HG02885 (cell line): ENCODE data around the gene SEC14L6.

Experiments used
- ATAC-seq: cut with Tn5 transposase; IDR thresholded peaks from one replicate; pipeline ENCODE4 v1.9.1; 2021; ENCODE audit warnings: mild to moderate bottlenecking; ENCODE audit not compliant: unreplicated experiment, poor library complexity

The SEC14L6 gene

DNA sequence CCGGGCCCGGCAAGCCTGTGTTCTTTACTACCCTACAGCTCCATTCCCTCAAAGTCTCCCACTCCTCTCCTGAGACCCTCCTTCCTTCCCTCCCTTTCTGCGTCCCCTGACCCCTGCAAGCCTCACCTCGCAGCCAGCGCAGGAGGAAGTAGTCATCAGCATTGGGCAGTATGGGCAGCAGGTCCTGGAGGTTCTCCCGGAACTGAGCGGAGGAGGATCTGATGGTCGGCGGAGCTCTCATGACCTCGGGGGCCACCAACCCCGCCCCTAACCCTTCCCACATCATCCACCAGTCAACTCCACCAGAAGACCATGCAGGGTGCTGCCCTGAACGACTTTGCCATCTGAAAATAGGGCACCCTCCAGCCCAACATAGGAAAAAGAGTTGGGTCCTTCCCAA is 43.0 kb downstream of the SEC14L6 start:
- no peak for ATAC-seq

DNA sequence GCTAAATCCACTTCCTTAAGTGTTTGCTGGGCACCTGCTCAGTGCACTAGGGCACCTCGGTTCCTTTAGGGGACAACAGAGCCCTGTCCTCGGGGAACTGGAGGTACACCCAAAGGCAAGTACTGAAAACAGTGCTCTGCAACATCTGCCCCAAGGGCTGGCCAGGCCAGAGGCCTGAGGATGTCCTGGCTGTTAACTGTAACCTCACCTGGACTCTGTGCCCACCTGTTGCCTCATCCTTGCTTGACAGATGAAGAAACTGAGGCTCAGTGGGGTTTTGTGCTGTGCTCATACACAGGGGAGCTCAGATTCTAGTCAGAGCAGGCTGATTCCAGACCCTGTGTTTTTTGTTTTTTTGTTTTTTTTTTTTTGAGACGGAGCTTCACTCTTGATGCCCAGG is 43.6 kb downstream of the SEC14L6 start:
- ATAC-seq = no peak

DNA sequence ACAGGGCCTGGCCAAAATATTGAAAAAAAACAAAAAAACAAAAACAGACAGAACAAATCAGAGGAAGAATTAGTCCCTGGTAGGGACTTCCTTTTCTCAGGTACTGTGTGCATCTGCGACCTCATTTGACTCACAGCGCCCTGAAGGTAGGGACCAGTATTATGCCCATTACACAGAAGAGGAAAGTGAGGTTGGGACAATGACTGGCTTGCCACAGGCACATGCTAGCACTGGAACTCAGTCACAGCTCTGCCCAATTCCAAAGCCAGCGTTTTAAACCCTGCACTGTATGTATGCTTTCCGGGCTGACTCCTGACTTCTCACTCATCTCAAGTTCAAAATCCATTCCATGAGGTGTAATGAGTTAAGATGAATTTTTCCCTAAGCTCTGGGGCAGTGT is 44.4 kb downstream of the SEC14L6 start:
- ATAC-seq = no peak

DNA sequence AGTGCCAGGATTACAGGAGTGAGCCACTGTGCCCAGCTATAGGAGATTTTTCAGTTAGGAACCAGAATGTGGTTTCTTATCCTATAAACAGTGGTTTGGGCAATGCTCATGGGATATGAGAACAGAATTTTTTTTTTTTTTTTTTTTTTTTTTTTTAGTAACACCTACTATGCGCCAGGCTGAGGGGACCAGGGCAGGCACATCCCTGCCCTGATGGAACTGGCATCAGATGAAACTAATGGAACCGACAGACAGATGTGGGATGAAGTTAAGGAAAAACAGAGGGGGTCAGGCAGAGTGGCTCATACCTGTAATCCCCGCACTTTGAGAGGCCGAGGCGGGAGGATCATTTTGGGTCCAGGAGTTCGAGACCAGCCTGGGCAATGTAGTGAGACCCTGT is 45.9 kb downstream of the SEC14L6 start:
- ATAC-seq = no peak

DNA sequence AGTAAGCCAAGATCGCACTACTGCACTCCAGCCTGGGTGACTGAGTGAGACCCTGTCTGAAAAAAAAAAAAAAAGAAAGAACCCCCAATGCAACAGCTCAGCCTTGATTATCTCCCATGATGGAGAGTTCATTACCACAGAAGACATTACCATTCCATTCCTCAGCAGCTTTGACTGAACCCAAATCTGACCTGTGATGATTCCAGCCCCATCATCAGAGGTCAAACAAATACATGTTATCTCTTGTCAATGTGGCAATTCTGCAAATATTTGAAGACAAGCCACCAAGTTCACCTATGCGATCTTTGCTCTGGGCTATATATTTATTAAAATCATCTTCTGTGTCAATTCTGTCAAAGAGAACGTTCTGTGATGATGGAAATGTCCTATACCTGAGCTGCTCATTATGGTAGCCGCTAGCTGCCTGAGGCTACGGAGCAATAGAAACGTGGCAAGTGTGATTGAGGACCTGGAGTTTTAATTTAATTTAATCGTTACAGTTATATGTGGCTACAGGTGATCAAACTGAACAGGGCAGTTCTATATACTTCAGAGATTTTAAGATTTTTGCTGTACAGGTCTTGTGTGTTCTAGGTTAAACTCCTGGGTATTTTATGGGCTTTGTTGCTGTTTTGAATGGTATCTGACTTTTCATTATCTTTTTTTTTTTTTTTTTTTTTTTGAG is 48.9 kb downstream of the SEC14L6 start:
- ATAC-seq = no peak

DNA sequence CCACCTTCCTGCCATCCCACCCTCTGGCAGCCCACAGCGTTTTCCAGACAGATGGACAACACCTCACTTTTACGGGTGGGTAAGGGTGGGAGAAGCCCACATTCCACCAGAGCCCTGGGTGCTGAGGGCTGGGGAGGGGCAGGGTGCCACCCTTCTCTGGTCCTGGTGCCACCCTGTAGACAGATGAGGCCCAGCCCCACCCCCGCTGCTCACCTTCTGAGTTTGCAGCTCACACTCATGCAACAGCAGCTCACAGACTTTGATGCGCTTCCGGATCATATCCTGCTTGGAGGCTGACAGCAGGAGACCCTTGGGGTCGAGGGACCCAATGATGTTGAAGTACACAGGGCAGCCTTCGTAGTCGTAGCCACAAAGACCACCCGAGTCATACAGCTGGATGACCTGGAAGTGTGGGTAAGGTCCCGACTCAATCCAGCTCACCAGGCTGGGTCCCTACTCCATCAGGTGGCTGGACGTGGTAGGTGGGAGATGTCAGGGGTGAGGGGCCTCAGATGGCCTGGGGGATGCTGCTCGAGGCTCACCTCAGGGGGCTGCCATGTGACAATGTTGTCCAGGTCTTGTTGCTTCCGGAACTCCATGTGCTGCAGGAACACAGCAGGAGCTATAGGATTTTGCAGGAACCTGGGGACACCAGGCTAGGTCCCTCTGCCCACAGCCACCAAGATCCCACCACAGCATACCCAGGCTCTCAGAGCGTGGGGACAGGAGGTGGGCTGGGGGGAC is 51.3 kb downstream of the SEC14L6 start:
- ATAC-seq = no peak

DNA sequence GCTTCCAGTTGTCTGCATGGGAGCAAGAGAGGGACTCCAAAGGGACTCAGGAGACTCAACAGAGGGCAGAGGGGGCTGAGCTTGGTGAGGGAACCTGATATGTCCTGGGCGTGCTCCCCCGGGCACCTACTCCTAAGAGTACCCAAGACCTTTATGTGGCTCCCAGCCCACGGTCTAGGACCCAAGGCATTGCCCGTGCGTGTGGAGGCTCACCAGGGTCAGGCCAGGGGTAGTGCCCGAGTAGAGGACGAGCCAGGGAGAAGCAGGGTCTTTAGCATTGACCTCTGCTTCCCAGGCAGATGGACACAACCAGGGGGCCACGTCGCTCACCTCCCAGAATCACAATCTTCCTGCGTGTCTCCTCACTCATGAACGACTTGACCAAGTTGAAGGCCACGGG is 54.4 kb downstream of the SEC14L6 start:
- no peak for ATAC-seq

DNA sequence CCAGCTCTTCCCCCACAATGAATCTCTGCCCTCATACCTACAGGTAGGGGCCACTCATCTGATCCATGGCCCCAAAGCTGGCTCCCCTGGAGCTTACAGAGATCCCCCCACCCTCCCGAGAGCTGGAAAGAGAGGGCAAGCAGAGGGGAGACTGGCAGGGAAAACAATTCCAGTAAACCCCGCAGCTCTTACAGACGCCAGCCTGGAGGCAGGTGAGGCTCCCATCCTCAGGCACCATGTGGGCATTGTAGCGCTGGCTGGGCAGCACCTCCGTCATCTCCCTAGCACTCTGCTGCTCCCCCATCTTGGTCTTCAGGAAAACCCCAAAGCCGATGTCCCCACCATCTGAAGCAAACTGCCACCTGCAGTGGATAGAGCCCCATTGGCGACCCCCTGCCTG is 55.2 kb downstream of the SEC14L6 start:
- no peak for ATAC-seq

DNA sequence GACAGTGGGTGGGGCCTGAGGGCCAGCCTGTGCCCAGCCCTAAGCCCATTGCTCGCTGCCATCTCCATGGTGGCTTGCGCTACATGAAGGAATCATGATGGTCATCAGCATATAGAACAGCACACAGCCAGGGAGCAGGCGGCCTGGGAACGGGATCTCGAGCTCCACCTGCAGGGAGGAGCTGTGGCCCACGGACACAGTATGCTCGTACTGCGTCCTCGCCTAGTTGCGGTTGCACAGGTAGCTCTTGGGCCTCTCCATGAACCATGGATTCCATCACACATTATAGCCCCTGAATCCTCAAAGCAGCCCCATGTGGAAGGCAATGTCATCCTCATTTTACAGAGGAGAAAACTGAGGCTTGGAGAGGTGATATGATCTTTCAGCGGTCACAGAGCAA is 56.1 kb downstream of the SEC14L6 start:
- no peak for ATAC-seq

DNA sequence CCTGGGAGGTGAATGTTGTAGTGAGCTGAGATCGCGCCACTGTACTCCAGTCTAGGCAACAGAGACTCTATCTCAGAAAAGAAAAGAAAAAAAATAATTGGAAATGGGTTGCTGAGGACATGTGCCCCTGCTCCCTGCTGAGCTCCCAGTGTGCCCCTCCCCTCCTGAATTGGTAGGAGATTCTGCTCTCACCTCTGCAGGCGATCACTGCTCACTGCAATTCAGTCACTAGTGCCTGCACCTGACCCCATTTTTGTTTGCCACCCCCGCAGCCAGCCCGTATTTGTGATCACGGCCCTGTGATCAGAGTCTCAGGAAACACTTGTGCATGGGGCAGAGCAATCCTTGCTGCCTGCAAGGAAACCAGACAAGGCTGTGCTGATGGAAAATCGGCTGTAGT is 58.4 kb downstream of the SEC14L6 start:
- no peak for ATAC-seq

DNA sequence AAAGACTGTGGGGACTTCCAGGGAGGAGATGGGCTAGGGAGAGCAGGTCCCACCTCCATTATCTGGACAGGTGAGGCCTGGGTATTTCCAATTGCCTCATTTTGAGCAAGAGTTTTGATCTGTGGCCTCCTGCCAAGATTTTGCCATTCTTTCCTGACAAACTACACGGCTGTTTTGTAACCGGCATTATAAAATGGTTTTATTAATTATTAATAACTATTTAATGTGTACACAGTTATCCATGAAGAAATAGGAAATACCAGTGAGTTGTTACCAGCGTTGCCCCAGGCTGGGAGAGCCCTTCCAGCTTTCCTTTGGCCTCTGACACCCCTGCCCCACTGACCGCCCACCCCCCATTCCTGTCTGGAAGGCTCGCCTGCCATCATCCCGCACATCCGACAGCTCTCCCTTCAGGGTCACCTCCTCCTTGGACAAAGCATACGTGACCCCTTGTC is 59.9 kb downstream of the SEC14L6 start:
- ATAC-seq = no peak

DNA sequence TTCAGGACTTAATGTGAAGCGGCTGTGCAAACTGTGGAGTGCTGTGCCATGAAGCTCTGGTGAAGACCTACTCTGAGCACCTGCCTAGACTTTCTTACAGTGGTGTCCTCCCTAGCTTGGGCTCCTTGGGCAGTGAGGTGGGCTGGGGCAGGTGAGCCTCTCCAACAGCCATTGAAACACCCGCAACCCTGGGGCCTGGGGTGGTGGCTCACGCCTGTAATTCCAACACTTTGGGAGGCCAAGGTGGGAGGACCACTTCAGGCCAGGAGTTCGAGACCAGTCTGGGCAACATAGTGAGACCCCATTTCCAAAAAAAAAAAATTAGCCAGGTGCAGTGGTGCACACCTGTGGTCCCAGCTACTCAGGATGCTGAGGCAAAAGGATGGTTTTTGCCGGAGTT is 60.4 kb downstream of the SEC14L6 start:
- no peak for ATAC-seq

DNA sequence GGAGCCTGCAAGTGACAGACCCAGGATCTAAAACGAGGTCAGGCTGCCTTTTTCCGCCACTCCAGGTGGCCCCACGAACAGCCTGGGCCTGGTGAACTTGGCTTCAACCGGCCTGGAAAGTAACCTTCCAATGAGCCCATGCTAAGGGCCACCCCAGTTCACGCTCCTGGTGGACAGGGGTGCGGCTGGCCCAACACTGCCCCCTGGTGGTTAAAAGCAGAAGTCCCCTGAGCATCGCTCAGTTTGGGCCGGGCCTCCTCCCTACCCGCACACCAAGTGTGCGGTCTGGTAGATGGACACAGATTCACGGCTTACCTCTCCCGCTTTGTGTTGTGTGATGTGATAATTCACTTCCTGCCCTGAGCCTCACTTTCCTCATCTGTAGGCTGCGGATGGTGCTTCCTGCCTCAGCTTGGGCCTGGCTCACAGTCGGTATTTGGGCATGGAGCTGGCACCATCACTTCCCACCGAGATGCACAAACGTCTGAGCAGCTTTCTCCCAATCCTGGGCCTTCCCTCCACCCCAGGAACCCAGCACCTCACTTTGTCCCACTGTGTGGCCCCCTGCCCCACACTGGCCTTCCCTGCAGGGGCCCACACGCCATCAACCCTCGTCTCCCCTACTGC is 61.1 kb downstream of the SEC14L6 start:
- no peak for ATAC-seq

DNA sequence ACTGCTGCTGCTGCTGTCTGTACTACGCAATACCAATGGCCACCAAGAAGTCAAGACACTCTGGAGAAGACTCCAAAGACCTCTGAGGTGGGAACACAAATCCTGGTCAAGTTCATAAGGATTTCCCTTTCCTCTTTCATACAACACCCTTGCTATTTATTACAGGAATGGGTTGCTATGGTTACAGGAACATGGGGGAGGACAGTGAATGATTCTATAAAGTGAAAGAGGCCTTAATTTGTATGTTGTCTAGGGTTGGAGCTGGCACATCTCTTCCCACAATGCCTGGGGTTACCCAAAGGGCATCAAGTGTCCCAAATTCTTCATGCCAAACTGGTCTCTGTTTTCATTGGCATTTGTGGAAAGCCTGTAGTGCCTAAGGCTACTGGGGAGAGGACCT is 63.4 kb downstream of the SEC14L6 start:
- no peak for ATAC-seq

DNA sequence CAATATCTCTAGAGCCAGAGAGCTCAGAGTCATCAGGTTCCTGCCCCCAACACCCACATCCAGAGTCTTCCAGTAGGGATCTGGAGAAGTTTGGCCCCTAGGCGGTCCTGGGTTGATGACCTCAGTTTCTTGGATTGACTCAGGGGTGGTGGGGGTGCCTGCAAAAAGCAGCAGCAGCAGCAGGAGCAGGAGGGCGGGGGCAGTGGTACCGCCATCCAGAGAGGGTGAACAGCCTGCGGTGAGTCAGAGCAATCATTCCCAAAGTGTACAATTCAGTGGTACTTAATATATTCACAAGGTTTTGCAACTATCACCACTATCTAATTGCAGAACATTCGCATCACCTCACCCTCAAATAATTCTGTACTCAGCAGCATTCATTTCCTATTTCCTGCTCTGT is 64.8 kb downstream of the SEC14L6 start:
- ATAC-seq = no peak

DNA sequence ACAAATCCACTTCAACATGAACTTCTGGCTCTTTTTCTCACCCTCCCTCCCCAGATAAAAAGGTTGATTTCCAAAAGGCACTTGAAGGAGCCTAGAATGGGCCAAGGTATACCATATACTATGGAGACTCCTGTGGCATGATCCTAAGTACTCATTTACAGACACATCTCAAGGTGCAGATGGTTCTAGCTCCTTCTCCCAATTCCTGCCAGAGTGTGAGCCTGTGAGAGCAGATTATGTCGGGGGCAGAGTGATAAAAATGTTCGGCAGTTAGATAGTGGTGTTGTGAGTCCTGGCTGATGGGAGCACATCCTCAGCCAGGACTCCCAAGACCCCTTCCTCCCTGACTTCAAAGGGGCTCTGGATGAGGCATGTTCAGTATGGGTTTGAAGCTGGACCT is 66.6 kb downstream of the SEC14L6 start:
- ATAC-seq = no peak

DNA sequence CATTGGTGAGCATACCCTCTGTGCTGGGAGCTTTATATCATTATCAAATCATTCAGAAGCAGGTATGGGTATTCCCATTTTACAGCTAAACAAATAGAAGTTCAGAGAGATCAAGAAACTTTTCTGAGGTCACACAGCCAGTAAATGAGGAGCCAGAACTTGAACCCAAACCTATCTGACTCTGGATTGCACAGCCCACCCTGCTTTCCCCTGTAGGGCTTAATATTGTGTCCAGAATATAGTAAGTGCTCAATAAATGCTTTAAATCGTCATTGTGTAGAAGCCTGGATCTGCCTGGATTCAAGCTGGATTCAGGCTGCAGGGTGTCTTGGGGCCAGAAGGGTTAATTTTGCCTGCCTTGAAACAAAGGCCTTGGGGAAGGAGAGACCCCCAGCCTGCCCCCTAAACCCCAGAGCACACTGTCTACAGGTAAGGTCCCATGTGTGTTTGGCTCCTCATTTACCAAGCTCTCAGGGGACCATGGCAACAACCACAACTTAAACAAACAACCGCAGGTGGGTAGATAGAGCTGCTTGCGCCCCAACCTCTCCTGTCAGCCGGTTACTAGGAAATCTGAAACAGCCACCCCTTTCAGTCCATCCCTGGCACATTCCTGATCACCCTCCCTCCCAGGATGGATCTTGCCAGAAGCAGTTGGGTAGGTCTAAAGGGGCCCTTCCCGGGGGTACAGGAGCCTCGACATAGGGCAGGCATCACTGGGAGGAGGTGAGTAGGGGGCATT is 71.7 kb downstream of the SEC14L6 start:
- ATAC-seq = no peak

DNA sequence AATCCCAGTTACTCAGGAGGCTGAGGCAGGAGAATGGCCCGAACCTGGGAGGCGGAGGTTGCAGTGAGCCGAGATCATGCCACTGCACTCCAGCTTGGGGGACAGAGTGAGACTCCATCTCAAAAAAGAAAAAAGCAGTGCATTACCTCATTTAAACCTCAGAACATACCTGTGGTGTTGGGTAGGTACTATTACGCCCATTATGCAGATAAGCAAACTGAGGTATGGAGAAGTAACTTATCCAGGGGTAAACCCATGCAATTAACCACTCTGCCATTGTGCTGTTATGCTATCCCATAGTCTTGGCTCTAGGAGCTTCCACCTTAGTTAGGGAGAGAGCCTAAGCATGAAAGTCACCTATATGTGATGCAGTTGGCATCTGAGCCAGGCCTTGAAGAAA is 72.4 kb downstream of the SEC14L6 start:
- ATAC-seq = no peak

DNA sequence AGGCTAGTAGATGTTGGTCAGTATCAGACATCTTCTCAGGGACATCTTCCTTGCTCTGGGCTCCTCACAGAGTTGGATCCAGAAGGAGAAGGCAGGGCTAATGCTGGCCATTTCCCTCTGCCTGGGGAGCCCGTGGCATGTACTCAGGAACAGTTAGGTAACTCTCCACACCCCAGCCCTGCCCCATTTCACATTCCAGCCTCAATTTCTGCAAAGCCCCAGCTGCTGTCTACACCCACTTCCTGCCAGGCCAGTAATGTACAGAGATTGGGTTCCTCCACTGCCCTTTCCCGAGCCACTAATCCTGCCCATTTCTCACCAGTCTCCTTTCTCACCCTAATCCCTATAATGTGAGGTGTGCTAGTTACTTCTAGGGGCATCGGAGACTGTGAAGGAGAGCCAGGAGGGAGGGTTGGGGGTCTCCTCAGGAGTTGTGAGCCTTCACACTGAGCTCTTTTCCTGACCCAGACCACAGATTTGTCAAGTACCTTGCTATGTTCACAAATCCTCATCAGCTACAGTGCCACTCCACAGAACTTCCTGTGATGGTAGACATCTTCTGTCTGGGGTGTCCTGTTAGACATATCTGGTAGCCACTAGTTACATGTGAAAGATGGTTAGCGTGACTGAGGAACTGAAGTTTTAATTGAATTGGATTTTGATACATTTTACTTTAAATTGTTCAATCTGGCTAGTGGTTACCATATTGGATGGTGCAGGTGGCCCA is 73.4 kb downstream of the SEC14L6 start:
- no peak for ATAC-seq
